Measurements from ENCODE around the gene SNX18. TPM values are rescaled to one million over a fixed set of nuclear protein-coding genes. Genes with fewer than 3 reads are reported as not detected.
A peak's percentile ranks its signal among the peaks of the same experiment; 100 is the strongest.
"Not testable (repeated sequence)": the region's sequence is repeated elsewhere in the genome, so short reads cannot be mapped to it uniquely, and the experiment has no call there.

Gene SNX18
- polyA plus RNA-seq, 3 donors: 25.8 to 28.7 (median 26.2) TPM

DNA sequence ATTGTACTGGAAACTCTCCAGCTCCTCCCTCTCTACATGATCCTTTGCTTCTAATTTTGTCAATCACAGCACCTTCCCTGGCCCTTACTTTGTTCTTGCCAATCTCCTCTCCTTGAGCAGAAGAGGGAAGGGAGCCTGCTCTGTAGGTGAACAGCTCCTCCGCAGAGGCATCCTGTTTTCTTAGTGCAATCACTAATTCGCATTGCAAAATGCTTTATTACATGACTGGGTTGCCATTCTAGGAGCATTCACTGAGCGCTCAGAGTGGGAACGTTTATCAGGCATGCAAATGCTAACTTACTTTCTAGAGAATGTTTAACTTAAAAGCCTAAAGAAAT, 416 bp upstream of the SNX18 start:
- no peak for DNase-seq

- no peak for DNase-seq
These were observed 723 bp downstream of the SNX18 start for GRCh38 chr5:54518146-54518817.

DNA sequence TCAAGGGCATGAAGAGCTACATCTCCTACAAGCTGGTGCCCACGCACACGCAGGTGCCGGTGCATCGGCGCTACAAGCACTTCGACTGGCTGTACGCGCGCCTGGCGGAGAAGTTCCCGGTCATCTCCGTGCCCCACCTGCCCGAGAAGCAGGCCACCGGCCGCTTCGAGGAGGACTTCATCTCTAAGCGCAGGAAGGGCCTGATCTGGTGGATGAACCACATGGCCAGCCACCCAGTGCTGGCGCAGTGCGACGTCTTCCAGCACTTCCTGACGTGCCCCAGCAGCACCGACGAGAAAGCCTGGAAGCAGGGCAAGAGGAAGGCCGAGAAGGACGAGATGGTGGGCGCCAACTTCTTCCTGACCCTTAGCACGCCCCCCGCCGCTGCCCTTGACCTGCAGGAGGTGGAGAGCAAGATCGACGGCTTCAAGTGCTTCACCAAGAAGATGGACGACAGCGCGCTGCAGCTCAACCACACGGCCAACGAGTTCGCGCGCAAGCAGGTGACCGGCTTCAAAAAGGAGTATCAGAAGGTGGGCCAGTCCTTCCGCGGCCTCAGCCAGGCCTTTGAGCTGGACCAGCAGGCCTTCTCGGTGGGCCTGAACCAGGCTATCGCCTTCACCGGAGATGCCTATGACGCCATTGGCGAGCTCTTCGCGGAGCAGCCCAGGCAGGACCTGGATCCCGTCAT, 1.4 kb downstream of the SNX18 start:
- no peak for DNase-seq

DNA sequence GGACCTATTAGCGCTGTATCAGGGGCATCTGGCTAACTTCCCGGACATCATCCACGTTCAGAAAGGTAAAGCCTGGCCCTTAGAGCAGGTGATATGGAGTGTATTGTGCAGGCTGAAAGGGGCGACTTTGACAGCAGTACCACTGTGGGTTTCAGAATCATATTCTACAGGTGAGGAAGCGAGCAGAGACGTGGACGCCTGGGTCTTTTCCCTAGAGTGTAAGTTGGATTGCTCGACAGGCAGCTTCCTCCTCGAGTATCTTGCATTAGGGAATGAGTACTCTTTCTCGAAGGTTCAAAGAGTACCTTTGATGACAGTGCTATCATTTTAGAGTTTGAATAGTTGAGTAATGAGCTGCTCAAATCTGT, 1.9 kb downstream of the SNX18 start:
- DNase-seq: no peak

DNA sequence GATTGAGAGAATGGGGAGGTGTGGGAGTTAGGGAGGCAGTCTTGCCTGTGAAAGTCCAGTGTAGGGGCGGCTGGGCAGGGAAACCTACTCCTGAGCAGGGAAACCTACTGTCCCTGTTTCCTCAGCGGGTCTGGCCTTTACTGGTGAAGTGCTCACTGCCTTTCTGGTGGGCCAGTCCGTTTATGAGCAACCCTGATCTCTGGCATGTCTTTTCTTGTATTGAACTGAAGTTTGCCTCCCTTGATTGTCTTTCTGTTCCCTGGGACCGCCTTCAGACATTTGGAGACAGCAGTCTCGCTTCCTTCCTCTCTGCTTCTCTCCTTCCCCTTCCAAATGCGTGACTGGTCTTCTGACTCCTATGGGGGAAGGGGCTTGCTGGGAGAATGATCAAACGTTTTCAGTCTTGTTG, 2.9 kb downstream of the SNX18 start:
- no peak for DNase-seq

DNA sequence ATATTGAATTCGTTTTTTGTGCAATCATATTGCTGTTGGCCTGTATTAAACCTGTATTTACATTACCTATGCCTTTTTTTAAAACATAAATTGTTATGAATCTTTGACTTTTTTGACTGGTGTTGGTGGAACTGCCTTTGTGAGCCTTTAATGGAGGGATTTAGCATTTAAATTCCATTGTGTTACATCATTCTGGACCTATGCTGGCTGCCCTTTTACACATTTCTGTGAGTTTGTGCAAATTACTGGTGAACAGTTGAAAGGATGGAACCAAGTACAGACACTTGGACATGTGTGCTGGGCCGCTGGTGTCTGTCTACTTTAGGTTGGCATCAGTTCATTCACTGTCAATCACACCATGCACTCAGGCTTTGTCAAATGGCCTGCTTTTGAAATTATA, 3.4 kb downstream of the SNX18 start:
- no peak for DNase-seq

GRCh38 chr5:54521856-54522479, 4.4 kb downstream of the SNX18 start:
- DNase-seq: no peak

- no peak for DNase-seq
These were observed 6.0 kb downstream of the SNX18 start for GRCh38 chr5:54523534-54523933.

- no peak for DNase-seq
These were observed 6.5 kb downstream of the SNX18 start for GRCh38 chr5:54524082-54524481.

DNA sequence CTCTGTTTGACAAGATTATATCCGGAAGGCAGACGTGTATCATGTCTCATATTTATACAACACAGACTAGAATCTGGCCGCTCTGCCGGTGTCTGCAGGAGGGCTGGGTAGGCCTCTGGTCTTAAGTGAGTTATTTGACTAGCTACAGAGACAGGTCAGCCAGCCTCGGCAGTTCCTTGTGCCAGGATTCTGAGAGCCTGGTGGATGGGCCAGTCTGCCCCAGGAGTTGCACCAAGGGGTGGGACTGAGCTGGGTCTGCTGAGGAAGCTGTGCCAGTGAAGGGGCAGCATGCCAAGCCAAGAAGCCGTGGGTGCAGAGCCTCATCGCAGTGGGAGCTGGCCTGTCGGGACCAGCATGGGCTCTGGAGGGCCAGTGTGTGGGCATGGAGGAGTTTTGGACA, 7.1 kb downstream of the SNX18 start:
- DNase-seq: no peak

- no peak for DNase-seq
These were observed 7.7 kb downstream of the SNX18 start for GRCh38 chr5:54525261-54525660.

DNA sequence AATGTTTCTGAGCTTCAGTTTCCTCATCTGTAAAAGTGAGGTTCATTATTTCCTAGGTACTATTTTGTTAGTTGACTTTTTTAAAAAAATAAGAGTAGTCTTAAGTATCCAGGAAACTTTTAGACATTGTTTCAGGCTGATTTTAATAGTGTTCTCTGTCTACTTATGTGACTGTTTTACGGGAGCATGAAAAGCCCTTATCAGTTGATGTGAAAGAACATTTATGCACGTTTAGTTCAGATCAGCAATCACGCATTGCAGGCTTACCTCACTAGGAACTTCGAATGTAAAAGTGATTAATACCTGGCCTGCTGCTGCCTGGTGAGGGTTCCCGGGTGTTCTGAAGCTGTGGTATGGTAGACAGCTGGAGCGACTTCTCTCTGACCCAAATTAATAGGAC, 8.1 kb downstream of the SNX18 start:
- DNase-seq: no peak

DNA sequence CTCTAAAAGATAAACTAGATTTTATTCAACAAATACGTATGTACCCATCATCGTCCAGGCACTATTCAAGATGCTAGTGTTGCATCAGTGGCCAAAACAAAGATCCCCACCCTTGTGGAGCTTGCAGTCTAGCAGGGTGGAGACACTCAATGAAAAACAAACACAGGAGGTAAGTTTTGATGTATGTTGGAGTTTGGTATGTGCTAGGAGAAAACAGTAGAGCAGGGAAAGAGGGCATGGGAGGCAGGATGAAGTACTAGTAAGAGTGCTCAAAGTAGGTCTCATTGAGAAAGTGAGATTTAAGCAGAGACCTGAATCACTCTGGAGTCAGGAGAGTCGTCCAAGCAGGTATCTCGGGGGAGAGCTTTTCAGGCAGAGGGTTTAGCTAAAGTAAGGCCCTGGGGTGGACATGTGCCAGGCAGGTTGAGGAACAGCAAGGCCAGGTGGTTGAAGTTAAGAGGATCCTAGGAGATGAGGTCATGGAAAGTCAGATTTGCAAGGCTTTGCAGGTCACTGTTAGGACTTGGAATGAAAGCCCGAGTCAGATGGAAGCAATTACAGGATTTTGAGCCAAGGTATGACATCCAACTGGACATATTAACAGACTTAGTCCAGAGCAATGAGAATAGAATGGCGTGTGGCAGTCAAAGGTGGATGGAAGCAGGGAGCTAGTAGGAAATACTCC, 9.2 kb downstream of the SNX18 start:
- DNase-seq: no peak

- DNase-seq: no peak
These were observed 11.2 kb downstream of the SNX18 start for GRCh38 chr5:54528633-54529209.

DNA sequence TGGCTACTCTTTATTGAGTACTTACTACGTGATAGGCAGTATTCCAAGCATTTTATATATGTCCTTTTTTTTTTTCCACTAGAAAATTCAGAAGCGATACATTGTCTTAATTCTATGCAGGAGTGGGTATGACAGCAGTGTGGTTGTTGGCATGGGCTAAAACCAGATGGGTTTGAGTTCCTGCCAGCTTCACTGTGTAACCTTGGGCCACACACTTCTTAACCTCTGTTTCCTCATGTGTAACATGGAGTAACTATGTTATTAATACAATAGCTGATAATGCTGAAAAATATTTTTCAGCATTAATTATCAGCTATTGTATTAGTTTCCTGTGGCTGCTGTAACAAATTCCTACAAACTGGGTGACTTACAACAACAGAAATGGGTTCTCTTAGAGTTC, 12.0 kb downstream of the SNX18 start:
- DNase-seq: no peak

DNA sequence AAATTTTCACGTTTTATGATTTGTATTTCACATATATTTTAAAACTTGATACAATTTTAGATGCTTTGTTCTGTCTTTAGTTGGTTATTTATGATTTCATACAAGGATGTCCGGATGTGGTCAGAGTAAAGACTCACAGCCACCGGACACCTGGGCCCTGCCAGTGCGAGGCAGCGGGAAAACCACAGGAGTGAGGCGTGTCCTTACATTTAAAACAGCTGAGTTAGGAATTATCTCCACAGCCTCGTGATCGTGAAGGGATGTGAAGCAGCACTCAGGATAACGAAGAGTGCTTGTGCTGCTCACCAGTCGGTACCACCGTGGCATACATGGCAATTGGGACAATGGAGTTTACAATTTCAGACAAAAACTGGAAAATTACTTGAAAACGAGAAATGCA, 14.0 kb downstream of the SNX18 start:
- no peak for DNase-seq

DNA sequence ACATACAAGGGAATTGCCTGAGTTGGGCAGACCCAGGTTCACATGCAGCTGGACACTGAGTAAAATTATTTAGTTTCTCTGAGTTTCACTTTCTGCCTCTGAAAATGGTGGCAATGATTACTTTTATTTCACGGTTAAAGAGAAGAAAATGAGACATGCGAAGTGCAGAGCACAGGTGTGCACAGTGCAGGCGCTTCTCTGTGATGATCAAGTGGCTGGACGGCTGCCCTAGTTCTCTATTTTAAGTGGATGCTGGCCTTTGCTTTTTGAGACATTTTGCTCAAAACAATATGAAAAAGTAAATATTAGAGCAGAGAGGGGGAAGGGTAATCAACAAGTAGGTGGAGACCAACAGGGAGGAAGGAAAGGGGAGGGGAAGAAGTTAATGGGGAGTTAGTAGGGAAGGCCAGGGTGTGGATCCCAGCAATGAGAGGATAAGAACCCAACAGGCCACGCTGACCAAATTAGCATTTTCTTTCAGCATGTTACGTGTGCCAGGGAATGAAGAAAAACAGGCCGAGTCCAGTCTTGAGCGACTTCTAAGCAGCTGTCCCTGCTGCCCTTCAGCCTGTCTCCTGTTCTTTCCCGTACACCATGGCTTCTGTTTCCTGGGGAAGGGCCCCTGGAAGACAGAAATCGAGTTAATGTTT, 16.1 kb downstream of the SNX18 start:
- DNase-seq: peak; percentile 59

GRCh38 chr5:54534191-54535004, 16.8 kb downstream of the SNX18 start:
- no peak for DNase-seq

- DNase-seq: no peak
These were observed 17.7 kb downstream of the SNX18 start for GRCh38 chr5:54535149-54535844.

- not testable (repeated sequence) for DNase-seq
These were observed 18.8 kb downstream of the SNX18 start for GRCh38 chr5:54536375-54536774.

DNA sequence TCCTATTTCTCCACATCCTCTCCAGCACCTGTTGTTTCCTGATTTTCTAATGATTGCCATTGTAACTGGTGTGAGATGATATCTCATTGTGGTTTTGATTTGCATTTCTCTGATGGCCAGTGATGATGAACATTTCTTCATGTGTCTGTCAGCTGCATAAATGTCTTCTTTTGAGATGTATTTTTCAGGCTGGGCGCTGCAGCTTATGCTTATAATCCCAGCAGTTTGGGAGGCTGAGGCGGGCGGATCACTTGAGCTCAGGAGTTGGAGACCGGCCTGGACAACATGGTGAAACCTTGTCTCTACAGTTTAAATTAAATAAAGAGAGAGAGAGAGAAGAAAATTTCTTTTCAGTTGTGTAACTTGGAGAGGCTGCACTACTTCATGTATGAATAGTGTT, 19.3 kb downstream of the SNX18 start:
- DNase-seq: not testable (repeated sequence)

Data from renal pelvis (tissue), 4 donors.